ENCODE results near the gene FAM118A. TPM values are rescaled to one million over a fixed set of nuclear protein-coding genes. Genes with fewer than 3 reads are reported as not detected.

FAM118A gene
- total RNA-seq, 1 experiment from 2014 or later, result 20.3 TPM

- H4K20me1 ChIP-seq (ENCODE audit: low read length), result peaks cover 11% of the 10 kb centered on the region; the same call in 1 of the 2 replicates
- no peaks in the 10 kb centered on the region for H3K9me3 ChIP-seq (ENCODE audit: low read length)
- no peak overlapping the region for H3K4me3 ChIP-seq (ENCODE audit: low read length)
- CTCF ChIA-PET, result no interaction called here
- H3K4me1 ChIP-seq (ENCODE audit: insufficient read depth, low read length), result no peaks in the 10 kb centered on the region; the same call in 1 of the 2 replicates
- ATAC-seq (no peak), DNase-seq (no peak)
- no peaks in the 10 kb centered on the region for H3K27me3 ChIP-seq (ENCODE audit: low read length)
- H3K27ac ChIP-seq (ENCODE audit: low read length), result no peak overlapping the region
- H2AFZ ChIP-seq (ENCODE audit: low read length), result no peak overlapping the region
- peaks cover 6% of the 10 kb centered on the region; the same call in 1 of the 2 replicates for H3K36me3 ChIP-seq (ENCODE audit: low read depth, low read length)
- no peak overlapping the region for H3K4me2 ChIP-seq (ENCODE audit: low read length)
- H3F3A ChIP-seq (ENCODE audit: low read length, unreplicated experiment), result no peaks in the 10 kb centered on the region
- intact Hi-C loops (cut with micrococcal nuclease), result no loop called here
- H3K9ac ChIP-seq (ENCODE audit: low read length), result no peak overlapping the region
- H3K9me2 ChIP-seq (replicated peaks; ENCODE audit: low read length), result no peaks in the 10 kb centered on the region
- no TSS peak for BruUV-seq (replicated peaks)
- H3K79me2 ChIP-seq (ENCODE audit: low read length), result peaks cover 74% of the 10 kb centered on the region
- POLR2A ChIA-PET (ENCODE audit: unreplicated experiment), result no interaction called here
- TF ChIP-seq CTCF (conservative IDR thresholded peaks at IDR 0.05; ENCODE audit: low read depth, low read length), result no peak
- no peak for TF ChIP-seq EZH2phosphoT487 (IDR thresholded peaks at IDR 0.05; ENCODE audit: borderline replicate concordance, low read length)
- TF ChIP-seq EZH2 (IDR thresholded peaks at IDR 0.05; ENCODE audit: low read length, unreplicated experiment), result no peak
These were observed 9.0 kb downstream of the FAM118A start for GRCh38 chr22:45318558-45319323.

GRCh38 chr22:45319324-45319685, 9.6 kb downstream of the FAM118A start:
- ATAC-seq (no peak), DNase-seq (no peak)
- H3K9me3 ChIP-seq (ENCODE audit: low read length), result no peaks in the 10 kb centered on the region
- intact Hi-C loops (cut with micrococcal nuclease), result no loop called here
- no peaks in the 10 kb centered on the region for H3K27me3 ChIP-seq (ENCODE audit: low read length)
- H3K4me1 ChIP-seq (ENCODE audit: insufficient read depth, low read length), result no peaks in the 10 kb centered on the region; the same call in 1 of the 2 replicates
- no peak overlapping the region for H3K4me3 ChIP-seq (ENCODE audit: low read length)
- H3K27ac ChIP-seq (ENCODE audit: low read length), result no peak overlapping the region
- H3K79me2 ChIP-seq (ENCODE audit: low read length), result peaks cover 68% of the 10 kb centered on the region
- H3K4me2 ChIP-seq (ENCODE audit: low read length), result no peak overlapping the region
- no peak for TF ChIP-seq CTCF (conservative IDR thresholded peaks at IDR 0.05; ENCODE audit: low read depth, low read length)
- TF ChIP-seq EZH2 (IDR thresholded peaks at IDR 0.05; ENCODE audit: low read length, unreplicated experiment), result no peak
- TF ChIP-seq EZH2phosphoT487 (IDR thresholded peaks at IDR 0.05; ENCODE audit: borderline replicate concordance, low read length), result no peak
- peaks cover 11% of the 10 kb centered on the region; the same call in 1 of the 2 replicates for H4K20me1 ChIP-seq (ENCODE audit: low read length)
- H3F3A ChIP-seq (ENCODE audit: low read length, unreplicated experiment), result no peaks in the 10 kb centered on the region
- peaks cover 7% of the 10 kb centered on the region; the same call in 1 of the 2 replicates for H3K36me3 ChIP-seq (ENCODE audit: low read depth, low read length)
- BruUV-seq (replicated peaks), result no TSS peak
- ChIA-PET POLR2A (ENCODE audit: unreplicated experiment) (no interaction called here), CTCF (no interaction called here)
- H2AFZ ChIP-seq (ENCODE audit: low read length), result no peak overlapping the region
- H3K9ac ChIP-seq (ENCODE audit: low read length), result no peak overlapping the region
- H3K9me2 ChIP-seq (replicated peaks; ENCODE audit: low read length), result no peaks in the 10 kb centered on the region

GRCh38 chr22:45320357-45320976, 10.7 kb downstream of the FAM118A start:
- no TSS peak for BruUV-seq (replicated peaks)
- peaks cover 7% of the 10 kb centered on the region; the same call in 1 of the 2 replicates for H3K36me3 ChIP-seq (ENCODE audit: low read depth, low read length)
- no peaks in the 10 kb centered on the region for H3K27me3 ChIP-seq (ENCODE audit: low read length)
- no peaks in the 10 kb centered on the region for H3K9me2 ChIP-seq (replicated peaks; ENCODE audit: low read length)
- no peak overlapping the region for H3K4me3 ChIP-seq (ENCODE audit: low read length)
- intact Hi-C loops (cut with micrococcal nuclease), result no loop called here
- H2AFZ ChIP-seq (ENCODE audit: low read length), result no peak overlapping the region
- H3K9ac ChIP-seq (ENCODE audit: low read length), result no peak overlapping the region
- no peak overlapping the region for H3K27ac ChIP-seq (ENCODE audit: low read length)
- TF ChIP-seq EZH2phosphoT487 (IDR thresholded peaks at IDR 0.05; ENCODE audit: borderline replicate concordance, low read length) (no peak), EZH2 (IDR thresholded peaks at IDR 0.05; ENCODE audit: low read length, unreplicated experiment) (no peak), CTCF (conservative IDR thresholded peaks at IDR 0.05; ENCODE audit: low read depth, low read length) (no peak)
- DNase-seq, result no peak
- peaks cover 56% of the 10 kb centered on the region for H3K79me2 ChIP-seq (ENCODE audit: low read length)
- no peak overlapping the region for H3K4me2 ChIP-seq (ENCODE audit: low read length)
- H3F3A ChIP-seq (ENCODE audit: low read length, unreplicated experiment), result no peaks in the 10 kb centered on the region
- no peaks in the 10 kb centered on the region for H3K9me3 ChIP-seq (ENCODE audit: low read length)
- H3K4me1 ChIP-seq (ENCODE audit: insufficient read depth, low read length), result no peaks in the 10 kb centered on the region; the same call in 1 of the 2 replicates
- peaks cover 11% of the 10 kb centered on the region; the same call in 1 of the 2 replicates for H4K20me1 ChIP-seq (ENCODE audit: low read length)
- POLR2A ChIA-PET (ENCODE audit: unreplicated experiment), result no interaction called here
- CTCF ChIA-PET, result no interaction called here
- no peak for ATAC-seq
